Measurements from ENCODE around the gene HSD17B7.

The HSD17B7 gene

GRCh38 chr1:162861101-162861500, 70.6 kb downstream of the HSD17B7 start, which contains the start of gene CCDC190:
Gene CCDC190 (minus strand): TSS chr1:162861175. CDS start chr1:162859646, 1,529 bp downstream.
- DNase-seq: no peak

GRCh38 chr1:162861625-162862024, 71.1 kb downstream of the HSD17B7 start:
- DNase-seq: no peak

Data from retina (tissue), 1 donor.